ENCODE results near the gene RPL39L.

RPL39L gene

DNA sequence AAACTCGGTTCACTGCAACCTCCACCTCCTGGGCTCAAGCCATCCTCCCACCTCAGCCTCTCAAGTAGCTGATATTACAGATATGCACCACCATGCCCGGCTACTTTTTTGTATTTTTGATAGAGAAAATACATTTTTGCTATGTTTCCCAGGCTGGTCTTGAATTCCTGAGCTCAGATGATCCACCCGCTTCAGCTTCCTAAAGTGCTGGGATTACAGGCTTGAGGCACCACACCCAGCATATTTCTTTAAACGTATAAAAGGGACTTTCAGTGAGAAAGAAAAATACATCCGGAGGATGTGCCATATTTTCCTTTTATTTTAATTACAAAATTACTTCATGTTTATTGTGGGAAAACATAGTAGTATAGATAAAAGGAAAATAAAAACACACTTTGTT is 55.2 kb downstream of the RPL39L start:
- H2AFZ ChIP-seq (ENCODE audit: low read depth, low read length): no peak overlapping the region

DNA sequence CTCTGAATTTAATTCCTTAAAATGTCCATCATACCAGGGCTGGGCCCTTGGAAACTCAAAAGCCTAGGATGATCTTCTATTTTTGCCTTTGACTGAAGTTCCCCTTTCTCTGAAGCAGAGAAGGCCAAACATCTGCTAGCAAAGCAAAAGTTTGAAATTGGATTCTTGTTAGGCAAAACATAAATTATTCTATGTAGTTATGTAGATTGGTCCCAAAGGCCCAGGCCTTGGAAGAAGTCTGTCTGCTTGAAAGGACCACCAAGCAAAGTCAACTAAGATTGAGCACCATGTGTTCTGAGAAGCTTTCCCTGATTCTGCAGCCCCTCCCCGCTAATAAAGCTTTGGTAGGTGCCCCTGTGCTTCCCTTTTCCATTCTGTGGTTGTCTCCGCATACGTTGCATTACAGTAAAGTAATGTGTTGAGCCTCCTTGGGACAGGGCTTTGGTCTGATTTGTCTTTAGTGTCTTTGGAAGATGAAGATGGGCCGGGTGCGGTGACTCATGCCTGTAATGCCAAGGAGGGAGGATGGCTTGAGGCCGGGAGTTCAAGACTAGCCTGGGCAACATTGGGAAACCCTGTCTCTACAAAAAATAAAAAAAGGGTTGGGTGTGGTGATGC is 56.4 kb downstream of the RPL39L start:
- H3K27ac ChIP-seq (ENCODE audit: low read length, poor library complexity, severe bottlenecking): no peak overlapping the region
- no peaks in the 10 kb centered on the region for H3K27me3 ChIP-seq (ENCODE audit: control insufficient read depth in 1 of 2, insufficient read depth in 1 of 2, low read length in 2 of 2)
- H3K4me3 ChIP-seq (ENCODE audit: insufficient read depth in 1 of 2, low read depth in 1 of 2, low read length in 2 of 2): no peak overlapping the region
- no peak overlapping the region for H3K23ac ChIP-seq (ENCODE audit: low read length in 2 of 2)
- H3K4me1 ChIP-seq (ENCODE audit: control insufficient read depth, insufficient read depth, low read depth, low read length): no peaks in the 10 kb centered on the region
- H3K9ac ChIP-seq (ENCODE audit: low read length): no peak overlapping the region
- no peaks in the 10 kb centered on the region for H3K9me3 ChIP-seq (ENCODE audit: control insufficient read depth, low read length)
- H2AK5ac ChIP-seq (ENCODE audit: low read length, severe bottlenecking): no peak overlapping the region
- no peak for DNase-seq
- H2BK120ac ChIP-seq (ENCODE audit: low read depth, low read length): no peak overlapping the region
- no peak overlapping the region for H3K4ac ChIP-seq (ENCODE audit: low read depth in 1 of 2, low read length in 2 of 2)
- no peak overlapping the region for H3K18ac ChIP-seq (ENCODE audit: low read depth in 1 of 2, low read length in 2 of 2)
- no peak overlapping the region for H4K91ac ChIP-seq (ENCODE audit: low read length)
- H3K36me3 ChIP-seq (ENCODE audit: control insufficient read depth in 1 of 2, insufficient read depth in 2 of 2, low read depth in 1 of 2, low read length in 2 of 2): no peaks in the 10 kb centered on the region
- no peak overlapping the region for H2BK12ac ChIP-seq (ENCODE audit: low read length in 2 of 2)
- no peak overlapping the region for H2BK15ac ChIP-seq (ENCODE audit: low read depth, poor library complexity, severe bottlenecking)
- no peak overlapping the region for H3K4me2 ChIP-seq (ENCODE audit: low read length, poor library complexity, severe bottlenecking)
- 94% methylated on average over 6 of the region's 6 CpGs for WGBS
- no peak overlapping the region for H2BK5ac ChIP-seq (ENCODE audit: low read depth, low read length, poor library complexity, severe bottlenecking)
- no peak overlapping the region for H4K8ac ChIP-seq (ENCODE audit: low read length)
- no peak overlapping the region for H2AFZ ChIP-seq (ENCODE audit: low read depth, low read length)
- H3K14ac ChIP-seq (ENCODE audit: low read length in 2 of 2): no peak overlapping the region
- H3K79me1 ChIP-seq (replicated peaks; ENCODE audit: low read length, poor library complexity, severe bottlenecking): no peaks in the 10 kb centered on the region

More for the DNA sequence above, 55.2 kb downstream of the RPL39L start:
- 53% methylated on average over 2 of the region's 5 CpGs for WGBS
- no peak overlapping the region for H3K18ac ChIP-seq (ENCODE audit: low read depth in 1 of 2, low read length in 2 of 2)
- H3K4ac ChIP-seq (ENCODE audit: low read depth in 1 of 2, low read length in 2 of 2): no peak overlapping the region
- no peak overlapping the region for H2BK5ac ChIP-seq (ENCODE audit: low read depth, low read length, poor library complexity, severe bottlenecking)
- H3K4me1 ChIP-seq (ENCODE audit: control insufficient read depth, insufficient read depth, low read depth, low read length): no peaks in the 10 kb centered on the region
- no peak for DNase-seq
- no peak overlapping the region for H3K4me3 ChIP-seq (ENCODE audit: insufficient read depth in 1 of 2, low read depth in 1 of 2, low read length in 2 of 2)
- H4K91ac ChIP-seq (ENCODE audit: low read length): no peak overlapping the region
- H3K36me3 ChIP-seq (ENCODE audit: control insufficient read depth in 1 of 2, insufficient read depth in 2 of 2, low read depth in 1 of 2, low read length in 2 of 2): no peaks in the 10 kb centered on the region
- H2BK15ac ChIP-seq (ENCODE audit: low read depth, poor library complexity, severe bottlenecking): no peak overlapping the region
- no peak overlapping the region for H4K8ac ChIP-seq (ENCODE audit: low read length)
- H3K27me3 ChIP-seq (ENCODE audit: control insufficient read depth in 1 of 2, insufficient read depth in 1 of 2, low read length in 2 of 2): no peaks in the 10 kb centered on the region
- no peak overlapping the region for H3K23ac ChIP-seq (ENCODE audit: low read length in 2 of 2)
- no peak overlapping the region for H3K9ac ChIP-seq (ENCODE audit: low read length)
- no peak overlapping the region for H2BK12ac ChIP-seq (ENCODE audit: low read length in 2 of 2)
- H3K4me2 ChIP-seq (ENCODE audit: low read length, poor library complexity, severe bottlenecking): no peak overlapping the region
- no peak overlapping the region for H3K27ac ChIP-seq (ENCODE audit: low read length, poor library complexity, severe bottlenecking)
- H3K14ac ChIP-seq (ENCODE audit: low read length in 2 of 2): no peak overlapping the region
- H2AK5ac ChIP-seq (ENCODE audit: low read length, severe bottlenecking): no peak overlapping the region
- no peaks in the 10 kb centered on the region for H3K79me1 ChIP-seq (replicated peaks; ENCODE audit: low read length, poor library complexity, severe bottlenecking)
- no peak overlapping the region for H2BK120ac ChIP-seq (ENCODE audit: low read depth, low read length)
- H3K9me3 ChIP-seq (ENCODE audit: control insufficient read depth, low read length): peaks cover 9% of the 10 kb centered on the region

DNA sequence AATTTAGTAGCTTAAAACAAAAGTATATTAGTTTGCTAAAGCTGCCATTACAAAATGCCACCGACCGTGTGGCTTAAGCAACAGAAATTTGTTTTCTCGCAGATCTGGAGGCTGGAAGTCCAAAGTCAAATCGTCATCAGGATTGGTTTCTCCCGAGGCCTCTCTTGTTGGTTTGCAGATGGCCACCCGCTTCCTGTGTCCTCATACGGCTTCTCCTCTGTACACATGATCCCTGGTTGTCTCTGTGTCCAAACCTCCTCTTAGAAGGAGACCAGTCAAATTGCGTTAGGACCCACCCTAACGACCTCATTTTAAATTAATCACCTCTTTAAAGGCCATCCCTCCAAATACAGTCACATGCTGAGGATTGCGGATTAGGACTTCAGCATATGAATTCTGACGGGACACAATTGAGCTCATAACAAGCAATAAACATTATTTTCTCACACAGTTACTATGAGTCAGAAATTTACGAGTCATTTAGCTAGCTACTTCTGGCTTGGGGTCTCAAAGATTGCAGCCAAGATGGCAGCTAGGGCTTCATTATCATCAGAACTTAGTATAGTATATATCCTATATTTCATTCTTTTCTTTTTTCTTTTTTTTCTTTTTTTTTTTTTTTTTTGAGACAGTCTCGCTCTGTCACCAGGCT is 58.4 kb downstream of the RPL39L start:
- Histone ChIP-seq H4K91ac (ENCODE audit: low read length) (no peak overlapping the region), H3K9me3 (ENCODE audit: control insufficient read depth, low read length) (no peaks in the 10 kb centered on the region), H3K79me1 (replicated peaks; ENCODE audit: low read length, poor library complexity, severe bottlenecking) (no peaks in the 10 kb centered on the region), H3K9ac (ENCODE audit: low read length) (no peak overlapping the region), H3K4ac (ENCODE audit: low read depth in 1 of 2, low read length in 2 of 2) (no peak overlapping the region), H3K4me3 (ENCODE audit: insufficient read depth in 1 of 2, low read depth in 1 of 2, low read length in 2 of 2) (no peak overlapping the region), H3K4me1 (ENCODE audit: control insufficient read depth, insufficient read depth, low read depth, low read length) (no peaks in the 10 kb centered on the region), H3K4me2 (ENCODE audit: low read length, poor library complexity, severe bottlenecking) (no peak overlapping the region), H3K18ac (ENCODE audit: low read depth in 1 of 2, low read length in 2 of 2) (no peak overlapping the region), H2AK5ac (ENCODE audit: low read length, severe bottlenecking) (no peak overlapping the region), H2BK120ac (ENCODE audit: low read depth, low read length) (no peak overlapping the region), H3K14ac (ENCODE audit: low read length in 2 of 2) (no peak overlapping the region), H2BK15ac (ENCODE audit: low read depth, poor library complexity, severe bottlenecking) (no peak overlapping the region), H2BK5ac (ENCODE audit: low read depth, low read length, poor library complexity, severe bottlenecking) (no peak overlapping the region), H3K27ac (ENCODE audit: low read length, poor library complexity, severe bottlenecking) (no peak overlapping the region), H2BK12ac (ENCODE audit: low read length in 2 of 2) (no peak overlapping the region), H3K27me3 (ENCODE audit: control insufficient read depth in 1 of 2, insufficient read depth in 1 of 2, low read length in 2 of 2) (no peaks in the 10 kb centered on the region), H4K8ac (ENCODE audit: low read length) (no peak overlapping the region), H3K36me3 (ENCODE audit: control insufficient read depth in 1 of 2, insufficient read depth in 2 of 2, low read depth in 1 of 2, low read length in 2 of 2) (peaks cover 0 to 12% of the 10 kb centered on the region in 2 experiments), H3K23ac (ENCODE audit: low read length in 2 of 2) (no peak overlapping the region), H2AFZ (ENCODE audit: low read depth, low read length) (no peak overlapping the region)
- WGBS: 84% methylated on average over 13 of the region's 13 CpGs
- DNase-seq: no peak

DNA sequence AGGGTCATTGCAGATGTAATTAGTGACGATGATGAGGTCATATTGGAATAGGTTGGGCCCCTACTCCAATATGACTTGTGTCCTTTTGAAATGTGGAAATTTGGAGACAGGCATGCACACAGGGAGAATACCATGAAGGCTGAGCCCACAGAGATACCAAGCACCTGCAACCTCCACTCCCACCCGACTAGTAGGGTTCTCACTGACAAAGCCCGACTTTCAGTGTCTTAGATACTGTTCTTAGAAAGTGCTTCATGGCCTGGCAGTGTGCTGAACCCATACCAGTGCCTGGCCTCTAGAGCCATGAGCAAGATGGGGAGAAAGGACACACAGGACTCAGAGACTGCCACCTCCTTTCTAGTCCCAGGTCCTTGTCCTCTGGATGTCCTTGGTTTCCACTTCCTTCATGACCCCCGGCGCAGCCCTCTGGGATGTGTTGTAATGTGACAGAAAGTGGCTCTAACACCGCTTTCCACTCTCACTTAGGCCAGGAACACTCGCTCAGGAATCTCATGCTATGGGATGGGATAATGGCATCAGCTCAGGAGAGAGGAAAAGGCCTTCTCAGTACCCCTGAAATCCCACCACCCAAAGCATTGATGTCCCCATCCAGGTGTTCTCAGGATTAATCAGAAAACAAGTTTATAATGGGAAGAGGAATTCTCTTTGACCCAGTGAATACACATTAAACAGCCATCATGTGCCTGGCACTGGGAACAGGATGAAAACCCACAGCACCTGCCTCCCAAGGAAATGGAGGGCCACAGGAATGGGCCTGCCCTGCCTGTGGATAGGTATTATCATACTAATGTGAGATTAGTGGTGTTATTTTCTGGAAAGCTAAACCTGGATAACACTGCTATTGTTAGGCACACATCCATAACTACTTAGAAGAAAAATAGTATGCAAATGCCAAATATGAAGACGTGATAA is 59.9 kb downstream of the RPL39L start:
- Histone ChIP-seq H2BK5ac (ENCODE audit: low read depth, low read length, poor library complexity, severe bottlenecking) (no peak overlapping the region), H2BK12ac (ENCODE audit: low read length in 2 of 2) (no peak overlapping the region), H4K8ac (ENCODE audit: low read length) (no peak overlapping the region), H3K18ac (ENCODE audit: low read depth in 1 of 2, low read length in 2 of 2) (no peak overlapping the region), H3K4me1 (ENCODE audit: control insufficient read depth, insufficient read depth, low read depth, low read length) (no peaks in the 10 kb centered on the region), H3K14ac (ENCODE audit: low read length in 2 of 2) (no peak overlapping the region), H2BK15ac (ENCODE audit: low read depth, poor library complexity, severe bottlenecking) (no peak overlapping the region), H3K9ac (ENCODE audit: low read length) (no peak overlapping the region), H3K36me3 (ENCODE audit: control insufficient read depth in 1 of 2, insufficient read depth in 2 of 2, low read depth in 1 of 2, low read length in 2 of 2) (peaks cover 0 to 18% of the 10 kb centered on the region in 2 experiments), H3K4me2 (ENCODE audit: low read length, poor library complexity, severe bottlenecking) (no peak overlapping the region), H4K91ac (ENCODE audit: low read length) (no peak overlapping the region), H3K9me3 (ENCODE audit: control insufficient read depth, low read length) (no peaks in the 10 kb centered on the region), H2AFZ (ENCODE audit: low read depth, low read length) (no peak overlapping the region), H3K27ac (ENCODE audit: low read length, poor library complexity, severe bottlenecking) (no peak overlapping the region), H3K23ac (ENCODE audit: low read length in 2 of 2) (no peak overlapping the region), H3K27me3 (ENCODE audit: control insufficient read depth in 1 of 2, insufficient read depth in 1 of 2, low read length in 2 of 2) (no peaks in the 10 kb centered on the region), H2BK120ac (ENCODE audit: low read depth, low read length) (no peak overlapping the region), H2AK5ac (ENCODE audit: low read length, severe bottlenecking) (no peak overlapping the region), H3K4ac (ENCODE audit: low read depth in 1 of 2, low read length in 2 of 2) (no peak overlapping the region), H3K4me3 (ENCODE audit: insufficient read depth in 1 of 2, low read depth in 1 of 2, low read length in 2 of 2) (no peak overlapping the region), H3K79me1 (replicated peaks; ENCODE audit: low read length, poor library complexity, severe bottlenecking) (no peaks in the 10 kb centered on the region)
- 90% methylated on average over 7 of the region's 8 CpGs for WGBS
- DNase-seq: no peak

Data from mesenchymal stem cell (in vitro differentiated cells and primary cell).